ENCODE data around the gene CDKN2B-AS1.

GRCh38 chr9:22060831-22061383, 66.3 kb downstream of the CDKN2B-AS1 start:
- TF ChIP-seq, protein P1, sequence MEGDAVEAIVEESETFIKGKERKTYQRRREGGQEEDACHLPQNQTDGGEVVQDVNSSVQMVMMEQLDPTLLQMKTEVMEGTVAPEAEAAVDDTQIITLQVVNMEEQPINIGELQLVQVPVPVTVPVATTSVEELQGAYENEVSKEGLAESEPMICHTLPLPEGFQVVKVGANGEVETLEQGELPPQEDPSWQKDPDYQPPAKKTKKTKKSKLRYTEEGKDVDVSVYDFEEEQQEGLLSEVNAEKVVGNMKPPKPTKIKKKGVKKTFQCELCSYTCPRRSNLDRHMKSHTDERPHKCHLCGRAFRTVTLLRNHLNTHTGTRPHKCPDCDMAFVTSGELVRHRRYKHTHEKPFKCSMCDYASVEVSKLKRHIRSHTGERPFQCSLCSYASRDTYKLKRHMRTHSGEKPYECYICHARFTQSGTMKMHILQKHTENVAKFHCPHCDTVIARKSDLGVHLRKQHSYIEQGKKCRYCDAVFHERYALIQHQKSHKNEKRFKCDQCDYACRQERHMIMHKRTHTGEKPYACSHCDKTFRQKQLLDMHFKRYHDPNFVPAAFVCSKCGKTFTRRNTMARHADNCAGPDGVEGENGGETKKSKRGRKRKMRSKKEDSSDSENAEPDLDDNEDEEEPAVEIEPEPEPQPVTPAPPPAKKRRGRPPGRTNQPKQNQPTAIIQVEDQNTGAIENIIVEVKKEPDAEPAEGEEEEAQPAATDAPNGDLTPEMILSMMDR (IDR thresholded peaks at IDR 0.05): no peak
- TF ChIP-seq POLR2A (IDR thresholded peaks at IDR 0.05): no peak
